Esophagus squamous epithelium (tissue), 4 donors: ENCODE measurements around the gene GLIS1.

ENCODE experiments used
- CTCF ChIP-seq, 6 experiments: fragments of 450-650 bp in 4 of 6; fragments of 200-600 bp in 2 of 6; sonication (generic) in 2 of 6; IDR thresholded peaks; one replicate each; pipeline ENCODE4 v1.5.1; 2016 to 2019; ENCODE audit warnings: antibody characterized with exemption in 6 of 6, mild to moderate bottlenecking in 4 of 6, moderate library complexity in 4 of 6
- POLR2A ChIP-seq, 4 donors: fragments of 450-650 bp; IDR thresholded peaks; one replicate each; pipeline ENCODE4 v1.6.1; 2017; ENCODE audit warnings: antibody characterized with exemption in 4 of 4, mild to moderate bottlenecking in 4 of 4, moderate library complexity in 3 of 4

GRCh38 chr1:53689736-53690326 is 49.1 kb downstream of the GLIS1 start:
- TF ChIP-seq CTCF (IDR thresholded peaks at IDR 0.05) (no peak), POLR2A (IDR thresholded peaks at IDR 0.05) (no peak)
